Motor neuron (in vitro differentiated cells): ENCODE measurements around the gene CIDEC. TPM values are rescaled to one million over a fixed set of nuclear protein-coding genes. Genes with fewer than 3 reads are reported as not detected.

ENCODE experiments used
- ATAC-seq, 8 experiments: fragments of 200-7000 bp; cut with Tn5 transposase; replicated peaks in 6 of 8; 2 replicates each; pipeline ENCODE4 v1.8.0; 2021; ENCODE audit warnings: mild to moderate bottlenecking in 8 of 8, moderate library complexity in 8 of 8
- H3K27ac ChIP-seq, 2 donors: fragments of 250-450 bp; sonication (Bioruptor Pico); 2 replicates each; pipeline ENCODE4 v1.9.0; 2021; ENCODE audit warnings: antibody characterized with exemption in 2 of 2, mild to moderate bottlenecking in 2 of 2, moderate library complexity in 1 of 2
- H3K4me1 ChIP-seq, 2 donors: fragments of 250-450 bp; sonication (Bioruptor Pico); replicated peaks in 1 of 2; 2 replicates each; pipeline ENCODE4 v1.6.1; 2021; ENCODE audit warnings: antibody characterized with exemption in 2 of 2, mild to moderate bottlenecking in 2 of 2, moderate library complexity in 1 of 2
- H3K4me3 ChIP-seq, 5 donors: fragments of 250-450 bp; sonication (Bioruptor Pico); 2 replicates each; pipeline ENCODE4 v1.9.0; 2021; ENCODE audit warnings: antibody characterized with exemption in 5 of 5, mild to moderate bottlenecking in 5 of 5, moderate library complexity in 4 of 5
- WGBS, 10 experiments: fragments of 450-650 bp; shearing (Covaris generic); methylation state at CpG; one replicate each; pipeline ENCODE4 v1.0.0; 2022; 5-methylcytosine and 5-hydroxymethylcytosine counted together
- in situ Hi-C, 9 experiments: fragments of 400-800 bp; cut with MboI; loops; one replicate each; pipeline ENCODE4 v1.15.0; 2021; ENCODE audit warnings: low sequenced_read_pairs in 9 of 9, low pct_unique_long_range_greater_than_20kb in 2 of 9; ENCODE audit not compliant: unreplicated experiment in 9 of 9
- total RNA-seq, 8 experiments: library from RNA; unstranded; fragments of 300-600 nt; gene quantifications; 2 replicates each; pipeline versions ENCODE4 v1.2.3 to v1.2.4, GENCODE V29; 2022

Gene CIDEC
- total RNA-seq, 8 experiments from 2014 or later = 0.43 TPM; not detected in 7

DNA sequence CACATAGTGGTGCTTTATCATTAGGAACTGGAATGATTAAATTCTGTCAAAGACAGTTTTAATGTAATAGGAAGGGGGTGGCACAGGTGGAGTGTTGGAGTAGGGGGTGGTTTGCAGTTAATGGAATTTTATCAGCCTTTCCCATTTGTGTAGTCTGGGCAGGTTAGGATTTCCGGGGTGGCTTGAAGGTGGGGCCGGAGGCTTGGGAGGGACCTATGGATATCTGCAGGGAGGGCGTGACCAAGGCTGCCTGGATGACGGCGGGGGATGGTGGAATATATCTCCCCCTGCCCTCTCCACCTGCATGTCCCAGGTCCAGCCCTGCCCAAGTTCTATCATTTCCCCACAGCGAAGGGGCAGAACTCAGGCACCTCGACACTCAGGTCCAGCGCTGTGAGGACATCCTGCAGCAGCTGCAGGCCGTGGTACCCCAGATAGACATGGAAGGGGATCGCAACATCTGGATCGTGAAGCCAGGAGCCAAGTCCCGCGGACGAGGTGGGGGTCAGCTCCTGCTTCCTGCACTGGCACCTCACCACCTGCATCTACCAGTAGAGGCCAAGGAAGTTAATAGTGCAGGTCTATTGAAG is 54.5 kb downstream of the CIDEC start:
- Histone ChIP-seq H3K4me1 (no peaks in the 10 kb centered on the region), H3K4me3 (no peak overlapping the region), H3K27ac (no peak overlapping the region)
- WGBS, 10 experiments = 60 to 100% (median 78%) methylated on average over 1 to 5 of the region's 14 CpGs; no CpG with 5 or more reads in 5 of the 10 experiments
- in situ Hi-C loops = no loop called here
- ATAC-seq = no peak

DNA sequence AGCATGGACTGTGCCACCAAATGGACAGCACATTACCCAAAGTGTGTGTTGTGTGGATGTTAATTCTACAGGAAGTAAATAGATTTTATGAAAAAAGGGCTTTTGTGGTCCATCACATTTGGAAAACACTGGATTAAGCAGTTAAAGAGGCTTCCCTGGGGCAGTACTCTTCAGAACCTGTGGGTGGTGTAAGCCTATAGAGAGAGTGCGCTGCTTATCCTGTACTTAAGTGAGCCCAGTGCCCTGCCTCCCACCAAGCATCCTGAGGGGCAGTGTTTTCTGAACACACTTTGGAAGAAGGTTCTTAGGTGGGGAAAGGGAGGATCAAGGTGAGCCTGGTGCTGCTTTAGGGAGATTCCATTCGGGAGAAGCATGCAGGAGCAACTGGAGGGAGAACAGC is 59.1 kb downstream of the CIDEC start:
- no peak overlapping the region for H3K27ac ChIP-seq
- ATAC-seq = peak in 4 of 8 experiments; percentile 23 to 75 (median 44)
- in situ Hi-C loops = no loop called here
- H3K4me1 ChIP-seq = no peaks in the 10 kb centered on the region
- WGBS, 10 experiments = 40 to 80% (median 58%) methylated on average over 1 to 2 of the region's 2 CpGs; no CpG with 5 or more reads in 4 of the 10 experiments
- H3K4me3 ChIP-seq = no peak overlapping the region

DNA sequence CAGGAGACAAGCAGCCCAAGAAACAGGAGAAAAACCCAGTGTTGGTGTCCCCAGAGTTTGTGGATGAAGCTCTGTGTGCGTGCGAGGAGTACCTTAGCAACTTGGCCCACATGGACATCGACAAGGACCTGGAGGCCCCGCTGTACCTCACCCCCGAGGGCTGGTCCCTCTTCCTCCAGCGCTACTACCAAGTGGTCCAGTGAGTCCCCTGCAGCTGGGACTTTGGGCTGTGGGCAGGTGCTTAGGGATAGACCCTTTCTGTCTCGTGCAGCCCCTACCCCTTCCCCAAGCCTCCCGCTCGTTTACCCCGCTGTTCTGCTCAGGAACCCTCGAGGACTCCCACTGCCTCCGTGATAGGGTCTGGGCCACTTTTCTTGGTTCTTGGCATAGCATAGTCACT is 59.5 kb downstream of the CIDEC start:
- in situ Hi-C loops = no loop called here
- Histone ChIP-seq H3K4me1 (no peaks in the 10 kb centered on the region), H3K27ac (no peak overlapping the region), H3K4me3 (no peak overlapping the region)
- peak in 1 of 8 experiments; percentile 6 for ATAC-seq
- 91 to 95% (median 95%) methylated on average over 4 to 6 of the region's 12 CpGs; no CpG with 5 or more reads in 7 of the 10 experiments for WGBS, 10 experiments

DNA sequence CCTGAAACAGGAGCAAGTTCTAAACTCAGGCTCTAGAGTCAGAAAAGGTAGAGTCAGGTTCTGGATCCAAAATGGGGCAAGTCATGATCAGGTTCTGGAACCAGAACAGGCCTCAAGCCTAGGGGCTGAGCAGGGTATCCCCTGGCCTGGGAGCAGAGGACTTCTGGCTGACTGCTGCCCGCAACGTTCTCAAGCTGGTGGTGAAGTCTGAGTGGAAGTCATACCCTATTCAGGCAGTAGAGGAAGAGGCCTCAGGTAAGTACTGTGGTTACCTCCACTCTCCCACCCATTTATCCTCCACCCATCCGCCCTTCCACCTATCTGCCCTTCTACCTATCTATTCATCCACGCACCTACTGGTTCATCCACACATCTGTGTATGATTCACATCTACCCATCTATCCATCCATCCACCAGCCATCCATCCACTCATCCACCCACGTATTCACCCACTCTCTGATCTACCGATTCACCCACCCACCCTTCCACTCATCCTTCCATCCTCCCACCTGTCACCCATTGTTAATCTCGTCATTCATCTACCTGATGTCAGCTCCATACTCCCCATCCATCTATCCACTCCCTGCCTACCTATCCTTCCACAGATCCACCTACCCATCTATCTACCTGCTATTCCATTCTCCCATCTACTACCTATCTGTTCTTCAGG is 61.3 kb downstream of the CIDEC start:
- no peak for ATAC-seq
- WGBS, 10 experiments = 86 to 100% (median 98%) methylated on average over 1 to 6 of the region's 7 CpGs; no CpG with 5 or more reads in 4 of the 10 experiments
- in situ Hi-C loops = no loop called here
- H3K4me1 ChIP-seq = no peaks in the 10 kb centered on the region
- no peak overlapping the region for H3K4me3 ChIP-seq
- H3K27ac ChIP-seq = no peak overlapping the region

DNA sequence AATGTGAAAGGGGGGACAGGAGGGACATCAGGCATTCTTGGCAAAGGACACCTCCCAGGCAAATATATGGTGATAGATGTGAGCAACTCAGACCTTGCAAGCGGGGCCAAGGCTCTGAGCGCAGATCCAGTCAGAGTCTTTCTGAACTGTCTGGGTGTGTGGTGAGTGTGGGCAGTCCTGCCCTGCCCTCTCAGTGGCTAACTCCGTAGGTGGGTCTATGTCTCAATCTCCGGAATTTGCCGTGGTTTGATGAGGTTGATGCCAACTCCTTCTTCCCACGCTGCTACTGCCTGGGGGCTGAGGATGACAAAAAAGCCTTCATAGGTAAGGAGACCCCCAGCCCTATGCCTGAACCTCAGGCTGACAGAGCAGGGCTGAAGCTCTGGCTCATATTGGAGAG is 62.6 kb downstream of the CIDEC start:
- no peak overlapping the region for H3K4me3 ChIP-seq
- in situ Hi-C loops = no loop called here
- WGBS, 10 experiments = 95 to 100% (median 100%) methylated on average over 1 to 5 of the region's 6 CpGs; no CpG with 5 or more reads in 4 of the 10 experiments
- no peaks in the 10 kb centered on the region for H3K4me1 ChIP-seq
- H3K27ac ChIP-seq = no peak overlapping the region
- no peak for ATAC-seq

Other genes starting within 250 kb of the CIDEC start
- gene MTMR14, start 230.7 kb downstream of the CIDEC start, total RNA-seq = 10 to 100 TPM; 12.4 to 26.9 (median 18.5) TPM
- gene CPNE9, start 176.4 kb downstream of the CIDEC start, total RNA-seq = 1 to 10 TPM in 1 of 8 experiments, under 1 TPM in 5, not detected in 2; 0.14 to 1.4 (median 0.36) TPM
- 10 to 100 TPM in 7 of 8 experiments, 1 to 10 TPM in 1; 9.7 to 22.7 (median 13.6) TPM for gene BRPF1, start 148.5 kb downstream of the CIDEC start, total RNA-seq
- 10 to 100 TPM; 11.9 to 28.1 (median 22.4) TPM for gene OGG1, start 130.3 kb downstream of the CIDEC start, total RNA-seq
- gene CAMK1, start 110.3 kb downstream of the CIDEC start, total RNA-seq = 10 to 100 TPM in 1 of 8 experiments, 1 to 10 TPM in 7; 1.2 to 19.0 (median 5.1) TPM
- gene TADA3, start 87.8 kb downstream of the CIDEC start, total RNA-seq = 10 to 100 TPM; 23.0 to 56.2 (median 40.7) TPM
- gene ARPC4, start 87.2 kb downstream of the CIDEC start, total RNA-seq = 100 to 1,000 TPM in 5 of 8 experiments, 10 to 100 TPM in 3; 75.0 to 158 (median 120) TPM
- 10 to 100 TPM in 6 of 8 experiments, 1 to 10 TPM in 2; 8.4 to 41.3 (median 14.0) TPM for gene TTLL3, start 70.0 kb downstream of the CIDEC start, total RNA-seq
- 10 to 100 TPM; 23.5 to 44.9 (median 29.5) TPM for gene RPUSD3, start 36.2 kb downstream of the CIDEC start, total RNA-seq
- 10 to 100 TPM; 14.2 to 31.7 (median 25.2) TPM for gene JAGN1, start 10.4 kb upstream of the CIDEC start, total RNA-seq
- gene IL17RE, start 22.6 kb upstream of the CIDEC start, total RNA-seq = 1 to 10 TPM in 2 of 8 experiments, under 1 TPM in 6; 0.23 to 1.8 (median 0.45) TPM
- gene IL17RC, start 36.8 kb upstream of the CIDEC start, total RNA-seq = 10 to 100 TPM in 4 of 8 experiments, 1 to 10 TPM in 4; 2.7 to 50.7 (median 10.6) TPM
- gene CRELD1, start 53.6 kb upstream of the CIDEC start, total RNA-seq = 10 to 100 TPM; 14.1 to 55.7 (median 34.1) TPM
- 1 to 10 TPM; 1.2 to 4.3 (median 3.4) TPM for gene PRRT3, start 72.2 kb upstream of the CIDEC start, total RNA-seq
- gene EMC3, start 106.6 kb upstream of the CIDEC start, total RNA-seq = 10 to 100 TPM; 25.9 to 95.0 (median 44.6) TPM
- gene FANCD2, start 146.2 kb upstream of the CIDEC start, total RNA-seq = 10 to 100 TPM in 3 of 8 experiments, 1 to 10 TPM in 5; 1.1 to 28.1 (median 4.0) TPM
- under 1 TPM in 1 of 8 experiments, not detected in 7; 0.66 TPM for gene FANCD2OS, start 228.0 kb upstream of the CIDEC start, total RNA-seq
- 100 to 1,000 TPM in 7 of 8 experiments, 10 to 100 TPM in 1; 96.1 to 219 (median 180) TPM for gene BRK1, start 235.4 kb upstream of the CIDEC start, total RNA-seq